Hepatocyte (in vitro differentiated cells): ENCODE measurements around the gene PRDM16. TPM values are rescaled to one million over a fixed set of nuclear protein-coding genes. Genes with fewer than 3 reads are reported as not detected.

ENCODE experiments used
- DNase-seq: peaks from one replicate; pipeline ENCODE4 v3.0.0-alpha.2; 2016; ENCODE audit warnings: low spot score
- H2AFZ ChIP-seq: fragments of 200-600 bp; sonication (generic); 2 replicates; pipeline ENCODE4 v1.6.0; 2016; ENCODE audit warnings: antibody characterized with exemption, mild to moderate bottlenecking
- H3K27ac ChIP-seq: fragments of 200-600 bp; sonication (generic); 2 replicates; pipeline ENCODE4 v1.5.1; 2016; ENCODE audit warnings: mild to moderate bottlenecking
- H3K27me3 ChIP-seq: fragments of 200-600 bp; sonication (generic); 2 replicates; pipeline ENCODE4 v1.6.1; 2016
- H3K36me3 ChIP-seq: fragments of 200-600 bp; sonication (generic); replicated peaks from 2 replicates; pipeline ENCODE4 v1.5.1; 2016; ENCODE audit warnings: low read depth; ENCODE audit not compliant: insufficient read depth
- H3K4me1 ChIP-seq: fragments of 200-600 bp; sonication (generic); 2 replicates; pipeline ENCODE4 v1.5.1; 2016; ENCODE audit warnings: mild to moderate bottlenecking, moderate library complexity; ENCODE audit not compliant: insufficient read depth
- H3K4me2 ChIP-seq: fragments of 200-600 bp; sonication (generic); 2 replicates; pipeline ENCODE4 v1.6.0; 2016
- H3K4me3 ChIP-seq: fragments of 200-600 bp; sonication (generic); 2 replicates; pipeline ENCODE4 v1.5.1; 2016; ENCODE audit warnings: mild to moderate bottlenecking
- H3K79me2 ChIP-seq: fragments of 200-600 bp; sonication (generic); 2 replicates; pipeline ENCODE4 v1.6.0; 2017; ENCODE audit warnings: mild to moderate bottlenecking
- H3K9me2 ChIP-seq: fragments of 200-600 bp; sonication (generic); replicated peaks from 2 replicates; pipeline ENCODE4 v1.6.0; 2017; ENCODE audit warnings: mild to moderate bottlenecking; ENCODE audit not compliant: insufficient read depth
- H3K9me3 ChIP-seq: fragments of 200-600 bp; sonication (generic); 2 replicates; pipeline ENCODE4 v1.5.1; 2016; ENCODE audit warnings: low read depth, mild to moderate bottlenecking
- H4K20me1 ChIP-seq: fragments of 200-600 bp; sonication (generic); 2 replicates; pipeline ENCODE4 v1.6.0; 2016; ENCODE audit warnings: mild to moderate bottlenecking; ENCODE audit not compliant: insufficient read depth, poor library complexity, severe bottlenecking
- EZH2 ChIP-seq: fragments of 200-600 bp; sonication (generic); IDR thresholded peaks from 2 replicates; pipeline ENCODE4 v1.6.1; 2016; ENCODE audit warnings: antibody characterized with exemption, mild to moderate bottlenecking, borderline replicate concordance
- EZH2phosphoT487 ChIP-seq: fragments of 200-600 bp; sonication (generic); IDR thresholded peaks from one replicate; pipeline ENCODE4 v1.6.1; 2018; ENCODE audit warnings: antibody characterized with exemption, mild to moderate bottlenecking, low read depth, moderate library complexity; ENCODE audit not compliant: unreplicated experiment, severe bottlenecking
- WGBS: methylation state at CpG from one replicate; pipeline ENCODE4 v1.1.6; 2016; ENCODE audit warnings: low lambda C conversion rate; ENCODE audit errors: missing lambda C conversion rate; 5-methylcytosine and 5-hydroxymethylcytosine counted together
- polyA plus RNA-seq: library from polyadenylated mRNA; unstranded; fragments of >200 nt; fragmentation: Nextera tagmentation; extraction: Ambion mirVana; gene quantifications from 2 replicates; pipeline ENCODE4 v1.2.1, GENCODE V29; 2016
- total RNA-seq: library from RNA; depleted of rRNA; stranded (reverse); fragments of >200 nt; gene quantifications from 2 replicates; pipeline ENCODE4 v1.2.3, GENCODE V29; 2014
- TF ChIP-seq, protein P1 (sequence below): fragments of 200-600 bp; sonication (generic); IDR thresholded peaks from 2 replicates; pipeline ENCODE4 v1.5.1; 2016; ENCODE audit warnings: antibody characterized with exemption, mild to moderate bottlenecking; ENCODE audit not compliant: poor library complexity

The PRDM16 gene
- total and polyA plus RNA-seq, 2 experiments from 2014 or later, result 8.1 to 9.9 TPM

- H3K4me1 ChIP-seq, result peaks cover 10% of the 10 kb centered on the region
- no peaks in the 10 kb centered on the region for H3K79me2 ChIP-seq
- WGBS, result 36% methylated on average over 24 of the region's 24 CpGs
- peak; percentile 75 for DNase-seq
- H3K4me3 ChIP-seq, result no peak overlapping the region
- peak overlapping the region; percentile 39 for H3K4me2 ChIP-seq
- no peaks in the 10 kb centered on the region for H3K36me3 ChIP-seq
- TF ChIP-seq EZH2, result no peak
- TF ChIP-seq EZH2phosphoT487, result no peak
- TF ChIP-seq, protein P1, sequence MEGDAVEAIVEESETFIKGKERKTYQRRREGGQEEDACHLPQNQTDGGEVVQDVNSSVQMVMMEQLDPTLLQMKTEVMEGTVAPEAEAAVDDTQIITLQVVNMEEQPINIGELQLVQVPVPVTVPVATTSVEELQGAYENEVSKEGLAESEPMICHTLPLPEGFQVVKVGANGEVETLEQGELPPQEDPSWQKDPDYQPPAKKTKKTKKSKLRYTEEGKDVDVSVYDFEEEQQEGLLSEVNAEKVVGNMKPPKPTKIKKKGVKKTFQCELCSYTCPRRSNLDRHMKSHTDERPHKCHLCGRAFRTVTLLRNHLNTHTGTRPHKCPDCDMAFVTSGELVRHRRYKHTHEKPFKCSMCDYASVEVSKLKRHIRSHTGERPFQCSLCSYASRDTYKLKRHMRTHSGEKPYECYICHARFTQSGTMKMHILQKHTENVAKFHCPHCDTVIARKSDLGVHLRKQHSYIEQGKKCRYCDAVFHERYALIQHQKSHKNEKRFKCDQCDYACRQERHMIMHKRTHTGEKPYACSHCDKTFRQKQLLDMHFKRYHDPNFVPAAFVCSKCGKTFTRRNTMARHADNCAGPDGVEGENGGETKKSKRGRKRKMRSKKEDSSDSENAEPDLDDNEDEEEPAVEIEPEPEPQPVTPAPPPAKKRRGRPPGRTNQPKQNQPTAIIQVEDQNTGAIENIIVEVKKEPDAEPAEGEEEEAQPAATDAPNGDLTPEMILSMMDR, result no peak
- H4K20me1 ChIP-seq, result no peaks in the 10 kb centered on the region
- H2AFZ ChIP-seq, result no peak overlapping the region
- peak overlapping the region; percentile 42 for H3K27ac ChIP-seq
- no peaks in the 10 kb centered on the region for H3K27me3 ChIP-seq
- no peaks in the 10 kb centered on the region for H3K9me2 ChIP-seq
- H3K9me3 ChIP-seq, result no peaks in the 10 kb centered on the region
These were observed 36.3 kb downstream of the PRDM16 start for GRCh38 chr1:3105167-3105863.

DNA sequence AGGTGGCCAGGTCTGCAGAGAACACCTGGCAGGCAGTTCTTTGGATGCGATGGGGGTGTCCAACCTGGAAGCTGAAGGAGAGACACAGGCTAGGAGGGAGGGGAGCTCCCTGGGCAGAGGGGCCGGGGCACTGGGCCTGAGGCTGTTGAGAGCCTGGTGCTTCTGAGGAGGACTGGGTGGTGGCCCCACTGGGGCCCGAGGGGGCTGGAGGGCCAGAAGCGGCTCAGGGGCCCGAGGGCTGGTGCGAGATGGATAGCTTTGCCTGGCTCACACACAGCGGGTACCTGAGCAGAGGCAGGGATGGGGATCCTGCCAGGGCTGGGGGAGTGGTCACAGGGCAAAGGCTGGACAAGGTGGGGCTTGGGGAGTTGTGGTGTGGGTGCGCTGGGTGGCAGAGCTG lies 37.2 kb downstream of the PRDM16 start:
- TF ChIP-seq EZH2phosphoT487, result no peak
- TF ChIP-seq EZH2, result no peak
- TF ChIP-seq, protein P1, result no peak
- no peaks in the 10 kb centered on the region for H3K9me2 ChIP-seq
- H4K20me1 ChIP-seq, result no peaks in the 10 kb centered on the region
- no peak for DNase-seq
- peaks cover 10% of the 10 kb centered on the region for H3K4me1 ChIP-seq
- H3K79me2 ChIP-seq, result no peaks in the 10 kb centered on the region
- H2AFZ ChIP-seq, result no peak overlapping the region
- no peak overlapping the region for H3K4me3 ChIP-seq
- peak overlapping the region; percentile 42 for H3K27ac ChIP-seq
- H3K36me3 ChIP-seq, result no peaks in the 10 kb centered on the region
- no peak overlapping the region for H3K4me2 ChIP-seq
- no peaks in the 10 kb centered on the region for H3K9me3 ChIP-seq
- no peaks in the 10 kb centered on the region for H3K27me3 ChIP-seq
- 98% methylated on average over 5 of the region's 8 CpGs for WGBS

DNA sequence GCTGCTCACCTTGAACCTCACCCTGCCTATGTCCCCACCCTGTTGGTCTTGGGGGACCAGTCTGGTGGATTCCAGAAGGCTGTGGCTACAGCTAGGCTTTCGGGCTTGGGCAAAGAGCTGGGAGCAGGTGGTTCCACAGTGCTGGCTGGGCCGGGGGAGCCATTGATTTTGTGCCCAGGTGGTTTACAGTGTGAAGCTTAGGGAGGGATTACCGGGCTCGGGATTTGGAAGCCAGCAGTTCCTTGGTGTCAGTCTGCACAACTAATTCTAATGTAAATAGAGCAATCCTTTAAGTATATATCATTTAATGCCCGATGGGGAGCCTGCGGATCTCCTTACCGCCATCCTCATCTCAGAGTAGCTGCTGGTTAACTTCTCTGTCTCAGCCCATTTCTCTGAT lies 38.2 kb downstream of the PRDM16 start:
- H3K79me2 ChIP-seq, result no peaks in the 10 kb centered on the region
- TF ChIP-seq EZH2phosphoT487 (no peak), EZH2 (no peak)
- H3K4me1 ChIP-seq, result peaks cover 10% of the 10 kb centered on the region
- WGBS, result 61% methylated on average over 7 of the region's 7 CpGs
- H3K36me3 ChIP-seq, result no peaks in the 10 kb centered on the region
- H3K9me2 ChIP-seq, result no peaks in the 10 kb centered on the region
- DNase-seq, result no peak
- no peaks in the 10 kb centered on the region for H3K9me3 ChIP-seq
- no peak overlapping the region for H3K4me2 ChIP-seq
- H3K27me3 ChIP-seq, result no peaks in the 10 kb centered on the region
- H2AFZ ChIP-seq, result no peak overlapping the region
- no peak overlapping the region for H3K4me3 ChIP-seq
- no peak overlapping the region for H3K27ac ChIP-seq
- no peaks in the 10 kb centered on the region for H4K20me1 ChIP-seq

- Histone ChIP-seq H3K36me3 (no peaks in the 10 kb centered on the region), H3K27ac (no peak overlapping the region), H3K9me3 (no peaks in the 10 kb centered on the region), H3K79me2 (no peaks in the 10 kb centered on the region), H3K27me3 (no peaks in the 10 kb centered on the region), H3K4me2 (no peak overlapping the region), H2AFZ (no peak overlapping the region), H3K4me1 (peaks cover 10% of the 10 kb centered on the region), H4K20me1 (no peaks in the 10 kb centered on the region), H3K9me2 (no peaks in the 10 kb centered on the region), H3K4me3 (no peak overlapping the region)
- no peak for DNase-seq
- TF ChIP-seq EZH2phosphoT487 (no peak), EZH2 (no peak)
- TF ChIP-seq, protein P1, result no peak
- WGBS, result 57% methylated on average over 12 of the region's 12 CpGs
These were observed 40.4 kb downstream of the PRDM16 start for GRCh38 chr1:3109355-3109754.
